ENCODE measurements around the gene GLIPR2.

The GLIPR2 gene

DNA sequence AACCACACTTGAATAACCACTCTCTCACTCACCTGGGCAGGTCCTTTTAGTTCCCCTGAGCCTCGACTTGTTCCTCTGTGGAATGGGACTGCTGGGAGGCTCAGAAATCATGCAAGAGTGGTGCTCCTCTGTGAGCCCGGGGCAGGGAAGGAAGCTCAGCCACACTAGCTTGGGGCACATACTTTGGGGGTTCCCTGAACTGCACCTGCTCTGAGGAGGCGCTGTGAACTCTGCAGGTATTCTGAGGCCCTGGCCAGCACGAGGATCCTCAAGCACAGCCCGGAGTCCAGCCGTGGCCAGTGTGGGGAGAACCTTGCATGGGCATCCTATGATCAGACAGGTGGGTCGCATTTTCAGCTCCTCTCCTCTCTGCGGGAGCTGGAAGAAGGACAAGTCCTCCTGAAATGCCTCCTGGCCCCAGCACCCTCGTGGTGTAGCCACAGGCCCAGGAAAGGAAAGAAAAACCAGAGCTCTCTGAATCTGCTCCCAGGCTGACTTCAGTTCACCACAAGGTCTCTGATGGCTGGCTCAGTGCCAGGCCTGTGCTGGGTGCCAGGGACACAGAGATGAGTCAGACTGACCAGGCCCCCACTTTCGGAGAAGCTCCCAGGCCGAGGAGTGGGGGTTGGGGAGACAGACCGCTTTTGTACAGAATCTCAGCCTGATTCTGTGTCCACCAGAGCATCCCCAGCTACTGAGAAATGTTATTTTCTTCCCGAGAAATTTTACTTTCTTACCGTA is 11.9 kb downstream of the GLIPR2 start:
- TF ChIP-seq, protein P1, sequence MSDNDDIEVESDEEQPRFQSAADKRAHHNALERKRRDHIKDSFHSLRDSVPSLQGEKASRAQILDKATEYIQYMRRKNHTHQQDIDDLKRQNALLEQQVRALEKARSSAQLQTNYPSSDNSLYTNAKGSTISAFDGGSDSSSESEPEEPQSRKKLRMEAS (IDR thresholded peaks at IDR 0.05; ENCODE audit: low read depth, low read length): no peak
- no peak for TF ChIP-seq POLR2A (IDR thresholded peaks at IDR 0.05; ENCODE audit: extremely low read depth, insufficient read length)
- TF ChIP-seq, protein P2, sequence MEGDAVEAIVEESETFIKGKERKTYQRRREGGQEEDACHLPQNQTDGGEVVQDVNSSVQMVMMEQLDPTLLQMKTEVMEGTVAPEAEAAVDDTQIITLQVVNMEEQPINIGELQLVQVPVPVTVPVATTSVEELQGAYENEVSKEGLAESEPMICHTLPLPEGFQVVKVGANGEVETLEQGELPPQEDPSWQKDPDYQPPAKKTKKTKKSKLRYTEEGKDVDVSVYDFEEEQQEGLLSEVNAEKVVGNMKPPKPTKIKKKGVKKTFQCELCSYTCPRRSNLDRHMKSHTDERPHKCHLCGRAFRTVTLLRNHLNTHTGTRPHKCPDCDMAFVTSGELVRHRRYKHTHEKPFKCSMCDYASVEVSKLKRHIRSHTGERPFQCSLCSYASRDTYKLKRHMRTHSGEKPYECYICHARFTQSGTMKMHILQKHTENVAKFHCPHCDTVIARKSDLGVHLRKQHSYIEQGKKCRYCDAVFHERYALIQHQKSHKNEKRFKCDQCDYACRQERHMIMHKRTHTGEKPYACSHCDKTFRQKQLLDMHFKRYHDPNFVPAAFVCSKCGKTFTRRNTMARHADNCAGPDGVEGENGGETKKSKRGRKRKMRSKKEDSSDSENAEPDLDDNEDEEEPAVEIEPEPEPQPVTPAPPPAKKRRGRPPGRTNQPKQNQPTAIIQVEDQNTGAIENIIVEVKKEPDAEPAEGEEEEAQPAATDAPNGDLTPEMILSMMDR (IDR thresholded peaks at IDR 0.05; ENCODE audit: low read depth, low read length): no peak
- TF ChIP-seq MYC (IDR thresholded peaks at IDR 0.05; ENCODE audit: low read depth, low read length): 0 out of 2 replicates have a peak, but pooled peaks have one; percentile 9
- DNase-seq (ENCODE audit: low read depth): peak; percentile 81
- H3K4me3 ChIP-seq (ENCODE audit: low read depth, low read length): no peak overlapping the region

DNA sequence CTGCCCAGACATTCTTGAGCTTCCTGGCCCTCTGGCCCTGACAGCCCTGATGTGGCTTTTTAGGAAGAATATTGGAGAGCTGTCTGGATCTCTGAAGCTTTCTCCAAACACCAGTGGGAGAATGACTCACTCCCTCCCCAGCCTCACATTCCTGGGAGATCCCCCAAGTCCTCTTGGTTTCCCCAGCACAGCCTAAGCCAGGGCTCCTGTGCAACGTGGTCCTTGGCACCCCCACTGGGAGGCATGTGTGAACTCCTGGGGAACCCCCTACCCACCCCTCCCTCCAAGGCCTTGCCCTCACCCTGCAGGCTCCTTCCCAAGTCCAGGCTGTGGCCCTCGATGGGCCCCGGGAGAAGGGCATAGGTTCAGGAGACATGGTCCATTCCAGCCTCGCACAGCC is 12.7 kb downstream of the GLIPR2 start:
- no peak overlapping the region for H3K4me3 ChIP-seq (ENCODE audit: low read depth, low read length)
- DNase-seq (ENCODE audit: low read depth): no peak
- TF ChIP-seq POLR2A (IDR thresholded peaks at IDR 0.05; ENCODE audit: extremely low read depth, insufficient read length) (no peak), MYC (IDR thresholded peaks at IDR 0.05; ENCODE audit: low read depth, low read length) (no peak)
- TF ChIP-seq, protein P2 (IDR thresholded peaks at IDR 0.05; ENCODE audit: low read depth, low read length): no peak
- TF ChIP-seq, protein P1 (IDR thresholded peaks at IDR 0.05; ENCODE audit: low read depth, low read length): no peak

DNA sequence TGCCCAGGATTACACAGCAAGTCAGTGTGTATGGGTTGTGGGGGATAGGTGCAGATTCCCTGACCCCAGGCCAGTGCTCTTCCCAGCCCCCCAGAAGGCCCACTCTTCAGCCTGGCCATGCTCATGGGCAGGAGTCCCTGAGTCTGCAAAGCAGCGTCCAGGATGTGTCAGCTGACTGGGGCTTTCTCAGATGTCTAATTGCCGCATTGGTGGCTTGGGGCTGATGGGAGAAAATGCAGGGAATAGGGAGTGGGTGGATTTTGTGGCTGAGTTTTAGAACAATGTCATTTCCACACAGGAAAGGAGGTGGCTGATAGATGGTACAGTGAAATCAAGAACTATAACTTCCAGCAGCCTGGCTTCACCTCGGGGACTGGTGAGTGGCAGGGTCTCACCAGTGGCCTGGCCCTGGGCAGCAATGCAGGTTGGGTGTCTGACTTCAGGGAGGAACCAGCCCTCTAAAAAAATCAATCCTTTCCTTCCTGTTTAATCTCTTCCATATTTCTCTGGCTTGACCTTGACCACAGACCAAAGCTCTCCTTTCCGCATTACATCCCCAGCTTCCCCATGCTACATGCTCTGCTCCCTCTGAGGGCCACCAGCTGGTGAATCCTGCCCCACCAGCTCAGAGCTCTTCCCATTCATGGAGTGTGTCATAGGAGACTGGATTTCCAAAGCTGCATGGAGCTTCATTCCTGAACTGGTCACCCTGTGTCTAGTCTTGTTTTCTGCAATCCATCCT is 14.2 kb downstream of the GLIPR2 start:
- peak overlapping the region; percentile 48 for H3K4me3 ChIP-seq (ENCODE audit: low read depth, low read length)
- peak; percentile 32 for DNase-seq (ENCODE audit: low read depth)
- TF ChIP-seq POLR2A (IDR thresholded peaks at IDR 0.05; ENCODE audit: extremely low read depth, insufficient read length) (no peak), MYC (IDR thresholded peaks at IDR 0.05; ENCODE audit: low read depth, low read length) (no peak)
- TF ChIP-seq, protein P2 (IDR thresholded peaks at IDR 0.05; ENCODE audit: low read depth, low read length): no peak
- TF ChIP-seq, protein P1 (IDR thresholded peaks at IDR 0.05; ENCODE audit: low read depth, low read length): no peak

GRCh38 chr9:36151316-36152210 is 15.0 kb downstream of the GLIPR2 start:
- TF ChIP-seq, protein P1 (IDR thresholded peaks at IDR 0.05; ENCODE audit: low read depth, low read length): peak; percentile 68
- TF ChIP-seq POLR2A (IDR thresholded peaks at IDR 0.05; ENCODE audit: extremely low read depth, insufficient read length) (peak; percentile 66), MYC (IDR thresholded peaks at IDR 0.05; ENCODE audit: low read depth, low read length) (peak; percentile 79)
- TF ChIP-seq, protein P2 (IDR thresholded peaks at IDR 0.05; ENCODE audit: low read depth, low read length): no peak
- peak overlapping the region; percentile 48 for H3K4me3 ChIP-seq (ENCODE audit: low read depth, low read length)
- peak; percentile 93 for DNase-seq (ENCODE audit: low read depth)

- TF ChIP-seq MYC (IDR thresholded peaks at IDR 0.05; ENCODE audit: low read depth, low read length) (no peak), POLR2A (IDR thresholded peaks at IDR 0.05; ENCODE audit: extremely low read depth, insufficient read length) (no peak)
- TF ChIP-seq, protein P2 (IDR thresholded peaks at IDR 0.05; ENCODE audit: low read depth, low read length): no peak
- TF ChIP-seq, protein P1 (IDR thresholded peaks at IDR 0.05; ENCODE audit: low read depth, low read length): no peak
- DNase-seq (ENCODE audit: low read depth): no peak
- no peak overlapping the region for H3K4me3 ChIP-seq (ENCODE audit: low read depth, low read length)
Measured at GRCh38 chr9:36152741-36153438, 16.4 kb downstream of the GLIPR2 start.
